Activated gamma-delta T cell treated with Interleukin-2 at 50 U/mL for 16 hours (primary cell): Measurements from ENCODE around the gene KANSL1L.

ENCODE experiments used
- DNase-seq: peaks from one replicate; pipeline ENCODE4 v3.0.0-alpha.2; 2020

Gene KANSL1L

DNA sequence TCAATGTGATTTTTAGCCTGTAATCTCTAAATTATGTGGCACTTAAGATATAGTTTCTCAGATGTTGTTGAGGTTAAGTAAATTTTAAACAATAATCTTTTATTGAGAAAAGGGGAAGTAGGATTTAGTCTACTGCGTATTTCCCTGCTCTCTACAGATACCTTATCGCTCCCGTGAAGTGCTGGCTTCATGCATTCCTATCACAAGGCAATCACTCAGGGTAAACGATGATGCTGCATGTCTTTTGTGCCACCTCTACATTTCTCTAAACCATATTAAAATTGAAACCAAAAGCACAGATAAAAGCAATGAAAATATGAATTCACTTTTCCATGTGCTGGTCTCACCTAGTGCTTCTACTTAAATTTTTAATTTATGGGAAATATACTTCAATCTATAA lies 183.2 kb downstream of the KANSL1L start:
- DNase-seq: no peak

GRCh38 chr2:209986415-209986814 lies 184.8 kb downstream of the KANSL1L start:
- no peak for DNase-seq

DNA sequence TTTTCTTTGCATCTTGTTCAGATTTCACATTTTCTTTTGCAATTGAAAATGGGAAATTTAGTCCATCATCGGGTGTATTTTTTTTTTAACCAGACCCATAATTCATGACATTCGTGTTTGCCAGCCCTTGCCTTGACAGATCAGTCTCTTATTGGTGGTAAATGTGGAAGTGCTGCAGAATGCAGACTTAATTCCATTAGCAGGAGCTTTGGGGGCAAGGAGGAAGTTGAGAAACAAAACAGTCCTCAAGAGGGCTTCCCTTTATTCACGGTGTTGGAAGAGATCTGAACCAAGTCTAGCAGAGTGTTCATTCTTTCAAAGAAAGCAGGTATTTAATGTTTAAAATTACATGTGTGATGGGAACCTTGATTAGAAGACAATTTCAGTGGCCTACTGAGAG lies 185.3 kb downstream of the KANSL1L start:
- DNase-seq: no peak

- DNase-seq: no peak
Measured at GRCh38 chr2:209984291-209984690, 186.9 kb downstream of the KANSL1L start.

- no peak for DNase-seq
Measured at GRCh38 chr2:209977386-209978239, 193.6 kb downstream of the KANSL1L start.

DNA sequence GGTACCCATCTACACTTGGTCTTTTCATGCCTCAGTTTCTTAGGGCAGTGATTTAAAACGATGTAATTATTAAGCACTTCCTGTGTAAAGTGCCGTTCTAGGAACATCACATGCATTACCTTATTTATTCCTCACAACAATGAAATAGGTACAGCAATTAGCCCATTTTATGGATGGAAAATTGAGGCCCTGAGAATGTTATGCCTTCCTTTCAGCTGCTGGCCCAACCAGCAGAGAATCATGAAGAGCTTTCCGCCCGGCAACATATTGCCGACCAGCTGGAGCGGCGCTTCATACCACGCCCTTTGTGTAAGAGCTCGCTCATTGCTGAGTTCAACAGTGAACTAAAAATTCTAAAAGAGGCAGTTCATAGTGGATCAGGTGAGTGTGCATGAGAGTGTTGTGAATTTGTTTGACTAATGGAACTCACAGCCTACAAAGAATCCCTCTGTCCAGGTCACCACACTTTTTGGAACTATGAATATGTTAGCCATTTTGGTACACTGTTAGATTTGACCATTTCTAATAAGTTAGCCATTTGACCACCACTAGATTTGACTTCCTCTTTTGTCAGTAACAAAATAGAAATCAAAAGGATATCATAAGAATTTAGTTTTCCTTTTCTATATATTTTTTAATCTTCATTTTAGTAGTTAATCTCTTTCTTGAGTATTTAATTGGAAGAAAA lies 194.4 kb downstream of the KANSL1L start:
- no peak for DNase-seq

GRCh38 chr2:209974576-209974975 lies 196.6 kb downstream of the KANSL1L start:
- no peak for DNase-seq

GRCh38 chr2:209973328-209973727 lies 197.9 kb downstream of the KANSL1L start:
- DNase-seq: no peak
